Liver (tissue), 3 donors: ENCODE measurements around the gene KDM7A.

Experiments
- CTCF ChIP-seq: fragments of 150-350 bp; IDR thresholded peaks from 2 replicates; pipeline ENCODE4 v1.5.1; 2017; ENCODE audit warnings: improper control_type of control experiment, low read depth, low read length; ENCODE audit not compliant: missing input control
- HNF4A ChIP-seq, 2 donors: conservative IDR thresholded peaks; 2 replicates each; pipeline ENCODE4 v1.6.1; 2016; ENCODE audit warnings: antibody characterized with exemption in 2 of 2, mild to moderate bottlenecking in 2 of 2
- NR2F2 ChIP-seq: IDR thresholded peaks from 2 replicates; pipeline ENCODE4 v1.6.1; 2016; ENCODE audit warnings: antibody characterized with exemption
- TAF1 ChIP-seq: conservative IDR thresholded peaks from 2 replicates; pipeline ENCODE4 v1.6.1; 2016; ENCODE audit warnings: antibody characterized with exemption, mild to moderate bottlenecking
- YY1 ChIP-seq: IDR thresholded peaks from 2 replicates; pipeline ENCODE4 v1.6.1; 2016; ENCODE audit warnings: antibody characterized with exemption, mild to moderate bottlenecking
- TF ChIP-seq, protein P1 (sequence below): IDR thresholded peaks from 2 replicates; pipeline ENCODE4 v1.6.1; 2016; ENCODE audit warnings: antibody characterized with exemption, mild to moderate bottlenecking
- TF ChIP-seq, protein P2 (sequence below): IDR thresholded peaks from 2 replicates; pipeline ENCODE4 v1.6.1; 2016; ENCODE audit warnings: antibody characterized with exemption
- donor health status: healthy.
- donor health status: healthy.

DNA sequence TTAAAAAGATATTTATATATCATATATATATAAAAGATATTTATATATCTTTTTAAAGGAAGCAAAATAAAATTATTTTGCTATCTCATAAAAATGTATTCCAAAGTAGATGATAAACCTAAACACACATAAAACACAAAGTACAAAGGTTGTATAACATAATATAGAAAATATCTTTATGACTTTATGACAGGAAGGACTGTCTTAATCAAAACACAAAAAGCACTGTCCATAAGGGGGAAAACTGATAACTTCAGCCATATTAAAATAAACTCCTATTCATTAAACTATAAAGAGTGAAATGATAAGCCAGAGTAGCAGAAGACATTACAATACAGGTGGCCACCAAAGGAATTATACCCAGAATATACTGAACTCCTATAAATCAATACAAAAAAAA, 34.8 kb downstream of the KDM7A start:
- no peak for TF ChIP-seq CTCF
- TF ChIP-seq, protein P1, sequence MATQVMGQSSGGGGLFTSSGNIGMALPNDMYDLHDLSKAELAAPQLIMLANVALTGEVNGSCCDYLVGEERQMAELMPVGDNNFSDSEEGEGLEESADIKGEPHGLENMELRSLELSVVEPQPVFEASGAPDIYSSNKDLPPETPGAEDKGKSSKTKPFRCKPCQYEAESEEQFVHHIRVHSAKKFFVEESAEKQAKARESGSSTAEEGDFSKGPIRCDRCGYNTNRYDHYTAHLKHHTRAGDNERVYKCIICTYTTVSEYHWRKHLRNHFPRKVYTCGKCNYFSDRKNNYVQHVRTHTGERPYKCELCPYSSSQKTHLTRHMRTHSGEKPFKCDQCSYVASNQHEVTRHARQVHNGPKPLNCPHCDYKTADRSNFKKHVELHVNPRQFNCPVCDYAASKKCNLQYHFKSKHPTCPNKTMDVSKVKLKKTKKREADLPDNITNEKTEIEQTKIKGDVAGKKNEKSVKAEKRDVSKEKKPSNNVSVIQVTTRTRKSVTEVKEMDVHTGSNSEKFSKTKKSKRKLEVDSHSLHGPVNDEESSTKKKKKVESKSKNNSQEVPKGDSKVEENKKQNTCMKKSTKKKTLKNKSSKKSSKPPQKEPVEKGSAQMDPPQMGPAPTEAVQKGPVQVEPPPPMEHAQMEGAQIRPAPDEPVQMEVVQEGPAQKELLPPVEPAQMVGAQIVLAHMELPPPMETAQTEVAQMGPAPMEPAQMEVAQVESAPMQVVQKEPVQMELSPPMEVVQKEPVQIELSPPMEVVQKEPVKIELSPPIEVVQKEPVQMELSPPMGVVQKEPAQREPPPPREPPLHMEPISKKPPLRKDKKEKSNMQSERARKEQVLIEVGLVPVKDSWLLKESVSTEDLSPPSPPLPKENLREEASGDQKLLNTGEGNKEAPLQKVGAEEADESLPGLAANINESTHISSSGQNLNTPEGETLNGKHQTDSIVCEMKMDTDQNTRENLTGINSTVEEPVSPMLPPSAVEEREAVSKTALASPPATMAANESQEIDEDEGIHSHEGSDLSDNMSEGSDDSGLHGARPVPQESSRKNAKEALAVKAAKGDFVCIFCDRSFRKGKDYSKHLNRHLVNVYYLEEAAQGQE, result no peak
- no peak for TF ChIP-seq YY1
- no peak for TF ChIP-seq NR2F2
- TF ChIP-seq HNF4A (conservative IDR thresholded peaks at IDR 0.05), result no peak
- TF ChIP-seq TAF1, result no peak
- TF ChIP-seq, protein P2, sequence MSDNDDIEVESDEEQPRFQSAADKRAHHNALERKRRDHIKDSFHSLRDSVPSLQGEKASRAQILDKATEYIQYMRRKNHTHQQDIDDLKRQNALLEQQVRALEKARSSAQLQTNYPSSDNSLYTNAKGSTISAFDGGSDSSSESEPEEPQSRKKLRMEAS, result no peak
